ENCODE data around the gene OR10AD1.

Gene OR10AD1

GRCh38 chr12:48189331-48190125 lies 13.6 kb downstream of the OR10AD1 start:
- peak; percentile 55 for DNase-seq

- DNase-seq: no peak
Measured at GRCh38 chr12:48187916-48188695, 15.0 kb downstream of the OR10AD1 start.

GRCh38 chr12:48185181-48185919 lies 17.7 kb downstream of the OR10AD1 start:
- DNase-seq: no peak

GRCh38 chr12:48184549-48184922 lies 18.6 kb downstream of the OR10AD1 start:
- no peak for DNase-seq

GRCh38 chr12:48183876-48184548 lies 19.1 kb downstream of the OR10AD1 start:
- DNase-seq: no peak

- peak; percentile 72 for DNase-seq
Measured at GRCh38 chr12:48183091-48183875, 19.8 kb downstream of the OR10AD1 start, which contains the start of gene CCDC184. TSS of gene CCDC184 (plus strand) at chr12:48183644. CDS start at chr12:48184123, 479 bp downstream.

DNA sequence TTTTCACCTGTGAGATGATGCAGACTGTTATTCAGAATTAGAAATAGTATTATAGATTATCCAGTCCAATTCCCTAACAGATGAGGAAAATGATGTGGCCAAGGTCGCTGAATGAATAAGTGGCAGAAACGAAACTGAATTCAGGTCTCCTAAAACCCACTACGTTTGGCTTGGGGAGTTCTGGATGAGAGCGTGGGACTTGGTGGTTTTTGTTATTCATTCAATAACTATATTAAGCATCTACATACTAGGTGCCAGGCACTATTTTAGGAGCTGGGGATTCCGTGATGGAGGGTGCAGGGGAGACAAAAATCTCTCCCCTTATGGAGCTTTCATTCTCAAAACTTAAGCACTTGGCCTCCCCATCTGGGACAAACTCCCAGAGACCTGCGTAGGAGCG lies 20.5 kb downstream of the OR10AD1 start:
- DNase-seq: no peak

DNA sequence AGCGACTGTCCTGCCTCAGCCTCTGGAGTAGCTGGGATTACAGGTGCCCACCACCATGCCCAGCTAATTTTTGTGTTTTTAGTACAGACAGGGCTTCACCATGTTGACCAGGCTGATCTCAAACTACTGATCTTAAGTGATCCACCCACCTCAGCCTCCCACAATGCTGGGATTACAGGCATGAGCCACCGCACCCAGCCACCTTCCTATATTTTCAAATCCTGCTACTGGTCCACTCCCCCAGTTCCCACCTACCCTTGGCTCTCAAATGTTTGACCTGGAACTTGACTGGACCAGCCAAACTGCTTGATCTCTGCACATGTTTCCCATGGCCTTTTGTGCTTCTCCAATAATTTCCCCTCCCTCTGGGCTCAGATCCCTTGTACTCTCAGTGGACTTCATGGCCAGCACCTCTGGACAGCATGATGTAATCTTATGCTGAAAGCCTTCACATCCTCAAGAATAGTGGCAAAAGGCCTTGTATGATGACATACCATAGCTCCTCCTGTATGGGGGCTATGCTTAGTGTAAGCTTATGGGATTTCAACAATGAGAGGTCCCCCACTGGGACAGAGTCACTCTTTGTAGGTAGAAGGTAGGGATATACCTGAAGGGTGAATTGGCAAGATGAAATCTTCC lies 22.1 kb downstream of the OR10AD1 start:
- no peak for DNase-seq

DNA sequence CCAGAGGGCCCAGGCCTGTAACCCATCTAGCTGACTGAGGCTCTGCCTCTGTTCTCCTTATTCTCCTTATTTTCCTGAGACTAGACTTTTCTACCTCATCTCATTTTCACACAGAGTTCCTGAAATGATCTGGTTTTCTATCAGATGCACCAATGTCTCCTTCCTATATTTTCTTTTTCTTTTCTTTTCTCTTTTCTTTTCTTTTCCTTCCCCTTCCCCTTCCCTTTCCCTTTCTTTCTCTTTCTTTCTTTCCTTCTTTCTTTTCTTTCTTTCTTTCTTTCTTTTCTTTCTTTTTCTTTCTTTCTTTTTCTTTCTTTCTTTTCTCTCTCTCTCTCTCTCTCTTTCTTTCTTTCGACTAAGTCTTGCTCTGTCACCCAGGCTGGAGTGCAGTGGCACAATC lies 22.7 kb downstream of the OR10AD1 start:
- no peak for DNase-seq

- no peak for DNase-seq
Measured at GRCh38 chr12:48179466-48179865, 23.6 kb downstream of the OR10AD1 start.

DNA sequence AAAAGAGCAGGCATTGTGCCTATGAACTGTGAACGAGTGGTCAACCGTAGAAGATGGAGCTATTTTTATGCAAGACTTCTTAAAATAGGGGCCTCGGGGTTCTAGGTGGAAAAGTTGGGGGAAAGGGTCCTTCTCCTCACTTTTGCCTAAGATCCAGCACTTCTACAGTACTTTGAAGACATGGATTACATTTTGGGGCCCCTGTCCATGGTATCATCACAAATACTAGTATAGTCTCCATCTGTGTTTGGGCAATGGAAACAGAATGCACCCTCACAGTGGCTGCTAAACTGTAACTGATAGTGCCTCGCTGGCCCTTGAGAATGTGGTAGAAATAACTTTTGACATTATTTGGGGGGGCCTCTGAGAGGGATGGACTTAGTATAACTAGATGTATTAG lies 25.1 kb downstream of the OR10AD1 start:
- no peak for DNase-seq

DNA sequence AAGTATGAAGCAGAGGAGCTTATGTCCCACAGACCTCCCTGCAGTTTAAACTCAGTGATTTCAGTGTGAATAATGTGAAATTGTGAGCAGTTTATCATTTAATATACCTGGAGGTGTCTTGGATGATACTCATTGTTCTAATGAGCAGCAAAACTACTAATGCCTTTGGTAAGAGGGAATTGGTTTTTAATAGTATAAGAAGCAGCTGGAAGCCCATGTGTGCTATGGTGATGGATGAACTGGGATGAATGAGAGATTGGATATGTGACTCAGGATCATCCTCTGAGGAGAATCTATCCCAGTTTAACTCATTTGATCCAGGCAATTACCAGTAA lies 26.7 kb downstream of the OR10AD1 start:
- DNase-seq: no peak

GRCh38 chr12:48175613-48176416 lies 27.3 kb downstream of the OR10AD1 start:
- no peak for DNase-seq

- no peak for DNase-seq
Measured at GRCh38 chr12:48169011-48169410, 34.1 kb downstream of the OR10AD1 start.

DNA sequence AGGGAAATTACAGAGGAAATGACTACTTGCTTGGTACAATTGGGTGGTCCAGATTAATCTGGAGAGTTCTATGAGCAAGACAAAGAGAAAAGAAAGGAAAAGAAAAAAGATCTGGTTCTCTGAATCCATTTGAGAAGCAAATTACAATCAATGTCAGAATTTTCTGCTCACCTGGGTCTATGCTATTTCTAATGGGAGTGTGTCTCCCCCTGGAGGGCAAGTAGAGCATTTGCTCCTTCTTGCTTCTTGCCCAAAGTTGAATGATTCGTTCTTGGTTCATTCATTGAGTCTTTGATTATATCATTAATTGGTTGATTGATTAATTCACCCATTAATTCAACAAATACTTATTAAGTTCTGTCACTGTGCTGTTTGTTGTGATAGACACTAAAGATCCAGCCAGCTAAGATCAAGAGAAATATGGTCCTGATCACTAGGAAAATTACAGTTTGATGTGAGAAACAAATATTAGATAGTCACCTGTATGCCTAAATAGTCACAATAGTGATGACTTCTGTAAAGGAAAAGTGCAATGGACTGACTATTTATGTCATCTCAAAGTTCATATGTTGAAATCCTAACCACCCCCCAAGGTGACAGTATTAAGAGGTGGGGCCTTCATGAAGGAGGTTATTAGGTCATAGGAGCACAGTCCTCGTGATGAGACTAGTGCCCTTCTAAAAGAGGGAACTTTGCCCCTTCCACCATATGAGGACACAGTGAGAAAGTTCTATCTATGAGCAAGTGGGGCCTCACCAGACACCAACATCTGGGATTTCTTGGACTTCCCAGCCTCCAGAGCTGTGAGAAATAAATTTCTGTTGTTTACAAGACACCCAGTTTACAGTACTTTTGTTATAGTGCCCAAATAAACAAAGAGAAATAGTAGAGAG lies 37.8 kb downstream of the OR10AD1 start:
- peak; percentile 17 for DNase-seq

DNA sequence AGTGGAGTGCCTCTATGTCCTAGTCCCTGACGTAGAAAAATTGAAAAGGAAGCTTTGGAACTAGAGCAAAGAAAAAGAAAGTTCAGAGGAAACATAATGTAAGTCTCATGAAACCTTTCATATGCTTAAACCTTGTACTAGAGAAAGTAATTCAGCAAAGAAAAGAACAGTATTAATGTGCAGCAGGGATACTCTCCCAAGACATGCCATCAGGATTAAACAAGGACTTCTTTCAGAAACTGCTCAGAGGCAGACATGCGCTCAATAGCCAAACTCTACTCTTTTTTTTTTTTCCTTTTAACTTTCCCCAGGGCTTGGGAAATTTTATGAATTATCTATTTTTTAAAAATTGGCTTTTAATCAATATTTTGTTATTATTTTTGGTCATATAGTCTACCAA lies 38.6 kb downstream of the OR10AD1 start:
- no peak for DNase-seq

DNA sequence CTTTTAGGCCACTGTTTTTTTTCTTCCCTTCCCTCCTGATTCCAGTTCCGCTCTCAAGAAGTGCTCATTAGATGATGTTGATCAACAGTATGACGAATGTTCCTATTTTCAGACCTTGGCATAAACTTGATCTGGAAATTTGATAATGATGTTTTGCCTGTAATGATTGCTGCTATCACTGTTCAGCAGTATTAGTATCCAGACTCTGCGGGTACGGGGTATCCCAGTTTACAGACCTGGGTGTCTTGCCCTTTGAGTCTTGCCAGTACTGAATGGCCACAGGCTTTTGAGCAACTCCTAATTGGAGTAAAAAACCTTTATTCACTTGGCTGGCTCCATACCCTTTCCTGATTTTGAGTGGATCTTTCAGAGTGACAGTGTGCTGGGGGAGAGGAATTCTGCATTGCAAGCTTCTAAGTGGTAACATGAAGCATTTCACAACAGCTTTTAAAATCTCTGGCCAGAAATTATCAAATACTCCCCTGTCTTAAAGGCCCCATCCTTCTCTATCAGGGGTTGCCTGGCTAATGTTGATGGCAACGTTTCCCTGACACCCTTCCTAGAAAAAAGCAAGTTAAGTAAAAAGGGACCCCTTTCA lies 39.8 kb downstream of the OR10AD1 start:
- no peak for DNase-seq

- DNase-seq: no peak
Measured at GRCh38 chr12:48160807-48161206, 42.3 kb downstream of the OR10AD1 start.

DNA sequence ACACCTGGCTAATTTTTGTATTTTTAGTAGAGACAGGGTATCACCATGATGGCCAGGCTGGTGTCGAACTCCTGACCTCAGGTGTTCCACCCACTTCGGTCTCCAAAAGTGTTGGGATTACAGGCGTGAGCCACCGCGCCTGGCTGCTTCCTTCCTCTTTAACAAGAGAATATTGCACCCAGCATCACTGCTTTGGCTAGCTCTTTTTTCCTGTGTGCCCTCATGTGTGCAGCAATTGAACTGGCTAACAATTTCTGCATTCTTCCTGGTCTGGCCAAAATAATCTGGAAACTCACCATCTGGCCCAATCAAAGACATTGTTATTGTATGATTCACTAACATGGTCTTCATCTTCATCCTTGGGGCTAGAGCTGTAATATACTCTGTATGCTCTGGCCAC lies 43.0 kb downstream of the OR10AD1 start:
- DNase-seq: no peak
